Measurements from ENCODE around the gene DBN1.

The DBN1 gene

DNA sequence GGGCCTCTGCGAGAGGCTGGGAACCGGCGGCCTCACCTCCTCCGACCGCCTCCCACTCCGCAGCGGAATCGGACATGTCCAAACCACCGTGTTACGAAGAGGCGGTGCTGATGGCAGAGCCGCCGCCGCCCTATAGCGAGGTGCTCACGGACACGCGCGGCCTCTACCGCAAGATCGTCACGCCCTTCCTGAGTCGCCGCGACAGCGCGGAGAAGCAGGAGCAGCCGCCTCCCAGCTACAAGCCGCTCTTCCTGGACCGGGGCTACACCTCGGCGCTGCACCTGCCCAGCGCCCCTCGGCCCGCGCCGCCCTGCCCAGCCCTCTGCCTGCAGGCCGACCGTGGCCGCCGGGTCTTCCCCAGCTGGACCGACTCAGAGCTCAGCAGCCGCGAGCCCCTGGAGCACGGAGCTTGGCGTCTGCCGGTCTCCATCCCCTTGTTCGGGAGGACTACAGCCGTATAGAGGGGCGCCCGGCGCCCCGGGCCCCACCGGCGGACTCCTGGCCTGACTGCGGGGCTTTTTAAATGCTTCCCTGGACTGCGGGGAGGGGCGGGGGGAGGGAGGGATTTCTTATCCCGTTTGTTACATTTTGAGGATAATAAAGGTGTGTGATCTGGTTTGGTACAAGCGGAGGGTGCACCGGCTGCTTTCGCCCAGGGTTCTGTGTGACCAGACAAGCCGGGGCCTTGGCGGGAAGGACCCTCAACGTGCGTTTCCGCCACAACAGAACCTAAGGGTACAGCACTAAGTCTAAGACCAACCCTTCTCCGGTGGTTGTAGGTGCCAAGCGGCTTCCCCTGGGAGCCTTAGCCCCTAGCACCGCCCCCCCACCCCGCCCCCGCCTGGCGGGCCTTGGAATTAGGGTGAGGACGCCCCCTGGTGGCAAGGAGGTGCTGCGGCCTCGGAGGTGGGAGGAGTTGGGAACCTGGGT, 17.5 kb downstream of the DBN1 start:
- peak; percentile 93 for DNase-seq (ENCODE audit: low read depth, low spot score)

DNA sequence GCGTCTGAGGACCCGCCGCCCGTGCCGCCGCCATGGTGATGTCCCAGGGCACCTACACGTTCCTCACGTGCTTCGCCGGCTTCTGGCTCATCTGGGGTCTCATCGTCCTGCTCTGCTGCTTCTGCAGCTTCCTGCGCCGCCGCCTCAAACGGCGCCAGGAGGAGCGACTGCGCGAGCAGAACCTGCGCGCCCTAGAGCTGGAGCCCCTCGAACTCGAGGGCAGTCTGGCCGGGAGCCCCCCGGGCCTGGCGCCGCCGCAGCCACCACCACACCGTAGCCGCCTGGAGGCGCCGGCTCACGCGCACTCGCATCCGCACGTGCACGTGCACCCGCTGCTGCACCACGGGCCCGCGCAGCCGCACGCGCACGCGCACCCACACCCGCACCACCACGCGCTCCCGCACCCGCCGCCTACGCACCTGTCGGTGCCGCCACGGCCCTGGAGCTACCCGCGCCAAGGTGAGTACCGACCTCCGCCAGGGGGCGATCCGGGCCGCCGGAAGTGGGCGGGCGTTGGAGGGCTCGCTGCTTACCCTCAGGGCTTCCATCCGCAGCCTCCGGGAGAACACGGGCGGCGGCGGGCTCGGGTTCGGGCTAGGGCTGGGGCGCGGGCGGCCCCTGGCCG, 18.3 kb downstream of the DBN1 start:
- DNase-seq (ENCODE audit: low read depth, low spot score) = peak; percentile 84

DNA sequence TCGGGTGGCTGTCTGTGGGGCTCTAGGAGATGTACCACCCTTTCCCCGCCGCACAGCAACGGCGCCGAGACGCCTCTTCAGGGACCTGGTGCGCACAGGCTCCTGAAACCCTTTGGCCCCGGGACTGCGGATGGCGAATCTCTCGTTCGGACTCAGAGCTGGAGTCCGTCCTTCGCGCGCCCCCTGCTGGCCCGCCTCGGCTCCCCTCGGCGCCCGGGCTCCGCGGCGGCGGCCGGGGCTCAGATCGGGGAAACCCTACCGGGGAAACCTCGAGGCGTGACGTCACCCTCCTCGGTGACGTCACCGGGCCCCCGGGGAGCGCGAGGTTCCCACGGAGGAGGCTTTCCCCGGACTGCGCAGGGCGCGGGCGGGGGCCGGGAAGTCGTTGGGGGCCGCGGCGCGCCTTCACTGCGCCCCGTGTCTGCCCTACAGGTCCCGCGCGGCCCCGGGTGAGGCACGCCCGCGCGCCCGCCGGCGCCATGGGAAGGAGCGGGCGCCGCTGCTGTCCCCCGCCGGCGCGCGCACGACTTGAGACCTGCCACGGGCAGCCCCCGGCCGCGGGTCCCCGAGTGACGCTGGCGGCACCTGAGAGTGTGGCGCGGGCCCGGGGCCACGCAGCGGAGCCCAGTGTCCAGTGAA, 18.9 kb downstream of the DBN1 start:
- DNase-seq (ENCODE audit: low read depth, low spot score) = peak; percentile 88

DNA sequence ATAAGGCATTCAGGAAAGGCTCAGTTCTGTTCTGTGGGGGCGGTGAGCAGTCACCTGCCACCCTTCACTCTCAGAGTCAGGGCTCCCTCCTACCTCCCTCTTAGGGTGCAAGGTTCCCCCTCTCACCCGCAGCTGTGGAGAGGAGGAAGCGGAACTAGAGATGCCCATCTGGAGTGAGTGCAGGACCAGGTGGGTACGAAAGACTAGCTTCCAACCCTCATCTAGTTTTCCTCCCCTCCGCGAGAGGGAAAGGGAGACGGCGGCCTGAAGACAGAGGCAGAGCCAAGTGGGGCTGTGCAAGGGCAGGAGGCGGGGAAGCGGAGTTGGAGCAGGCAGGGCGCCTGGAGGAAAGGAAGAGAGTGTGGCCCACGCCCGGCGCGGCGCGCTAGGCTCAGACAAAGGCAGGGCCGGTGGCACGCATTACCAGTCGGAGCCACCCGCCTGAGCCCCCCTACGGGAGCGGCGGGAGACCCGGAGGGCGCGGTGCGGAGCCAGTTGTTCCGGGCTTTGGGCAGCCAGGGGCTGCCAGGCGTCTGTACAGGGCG, 19.5 kb downstream of the DBN1 start:
- no peak for DNase-seq (ENCODE audit: low read depth, low spot score)

DNA sequence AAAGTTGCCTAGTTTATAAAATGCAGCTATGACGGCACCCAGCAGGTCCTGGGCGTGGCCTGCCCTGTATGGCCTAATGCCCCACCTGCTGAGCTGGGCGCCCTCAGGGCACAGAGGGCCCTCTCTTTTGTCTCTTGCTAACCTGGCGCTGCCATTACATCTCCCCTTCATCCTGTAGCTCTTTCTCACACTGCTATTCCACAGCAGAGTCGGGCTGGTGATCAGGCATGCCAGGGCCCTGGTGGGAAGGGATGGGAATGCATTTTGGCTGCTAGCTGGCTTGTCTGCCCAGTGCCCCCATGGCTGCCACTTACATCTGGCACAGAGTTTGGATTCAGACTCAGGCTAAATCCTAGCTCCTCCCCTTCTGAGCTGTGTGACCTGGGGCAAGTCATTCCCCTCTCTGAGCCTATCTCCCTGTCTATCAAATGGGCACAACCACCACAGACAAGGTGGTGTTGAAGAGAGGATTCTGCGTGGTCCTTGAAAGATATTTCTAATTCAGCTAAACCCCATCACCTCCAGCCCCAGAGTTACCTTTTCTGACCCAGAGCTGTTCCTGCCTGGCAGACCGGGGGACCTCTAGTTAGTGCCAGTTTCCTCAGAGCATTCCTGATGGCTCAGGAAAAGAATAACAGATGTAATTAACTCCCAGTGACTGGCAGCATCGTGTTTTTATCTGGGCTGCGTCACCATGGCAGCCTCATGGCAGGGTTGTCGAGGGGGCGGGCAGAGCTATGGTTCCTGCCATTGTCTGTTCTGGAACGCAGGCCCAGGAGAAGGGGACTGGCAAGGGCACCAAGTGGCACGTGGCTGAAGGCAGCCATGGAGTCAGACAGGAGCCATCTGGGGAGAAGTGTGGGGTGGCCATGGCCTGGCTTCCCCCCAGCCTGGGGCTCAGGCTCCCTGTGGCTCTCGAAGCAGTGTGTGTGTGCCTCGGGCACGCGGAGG, 20.5 kb downstream of the DBN1 start:
- no peak for DNase-seq (ENCODE audit: low read depth, low spot score)

DNA sequence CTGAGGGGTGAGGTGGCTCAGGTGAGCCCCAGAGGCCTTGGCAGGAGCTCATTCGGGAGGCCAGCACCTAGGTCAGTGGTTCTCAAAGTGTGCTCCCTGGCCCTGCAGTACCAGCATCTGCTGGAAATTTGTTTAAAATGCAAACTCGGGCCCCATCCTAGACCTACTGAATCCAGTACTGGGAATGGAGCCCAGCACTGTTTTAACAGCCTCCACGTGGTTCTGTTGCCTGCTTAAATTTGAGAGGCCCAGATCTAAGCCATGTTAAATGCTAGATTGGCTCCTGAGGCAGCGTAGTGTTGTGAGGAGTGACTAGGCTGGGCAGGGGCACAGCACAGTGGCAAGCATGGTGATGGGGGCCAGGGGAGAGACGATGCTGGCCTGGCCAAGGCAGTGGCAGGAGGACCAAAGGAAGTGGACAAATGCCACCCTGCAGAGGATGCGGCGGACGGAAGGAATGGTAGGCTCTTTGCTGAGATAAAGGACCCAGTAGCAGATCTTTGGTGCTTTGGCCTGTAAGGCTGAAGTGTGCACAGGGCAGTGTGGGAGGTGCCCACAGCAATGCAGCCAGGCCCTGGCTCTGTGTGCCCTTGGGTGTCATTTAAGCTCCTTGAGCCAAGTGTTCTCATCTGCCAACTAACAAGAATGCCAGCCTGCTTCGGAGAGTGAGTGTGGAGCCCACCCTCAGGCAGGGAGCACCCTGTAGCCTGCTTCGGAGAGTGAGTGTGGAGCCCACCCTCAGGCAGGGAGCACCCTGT, 22.6 kb downstream of the DBN1 start:
- no peak for DNase-seq (ENCODE audit: low read depth, low spot score)

DNA sequence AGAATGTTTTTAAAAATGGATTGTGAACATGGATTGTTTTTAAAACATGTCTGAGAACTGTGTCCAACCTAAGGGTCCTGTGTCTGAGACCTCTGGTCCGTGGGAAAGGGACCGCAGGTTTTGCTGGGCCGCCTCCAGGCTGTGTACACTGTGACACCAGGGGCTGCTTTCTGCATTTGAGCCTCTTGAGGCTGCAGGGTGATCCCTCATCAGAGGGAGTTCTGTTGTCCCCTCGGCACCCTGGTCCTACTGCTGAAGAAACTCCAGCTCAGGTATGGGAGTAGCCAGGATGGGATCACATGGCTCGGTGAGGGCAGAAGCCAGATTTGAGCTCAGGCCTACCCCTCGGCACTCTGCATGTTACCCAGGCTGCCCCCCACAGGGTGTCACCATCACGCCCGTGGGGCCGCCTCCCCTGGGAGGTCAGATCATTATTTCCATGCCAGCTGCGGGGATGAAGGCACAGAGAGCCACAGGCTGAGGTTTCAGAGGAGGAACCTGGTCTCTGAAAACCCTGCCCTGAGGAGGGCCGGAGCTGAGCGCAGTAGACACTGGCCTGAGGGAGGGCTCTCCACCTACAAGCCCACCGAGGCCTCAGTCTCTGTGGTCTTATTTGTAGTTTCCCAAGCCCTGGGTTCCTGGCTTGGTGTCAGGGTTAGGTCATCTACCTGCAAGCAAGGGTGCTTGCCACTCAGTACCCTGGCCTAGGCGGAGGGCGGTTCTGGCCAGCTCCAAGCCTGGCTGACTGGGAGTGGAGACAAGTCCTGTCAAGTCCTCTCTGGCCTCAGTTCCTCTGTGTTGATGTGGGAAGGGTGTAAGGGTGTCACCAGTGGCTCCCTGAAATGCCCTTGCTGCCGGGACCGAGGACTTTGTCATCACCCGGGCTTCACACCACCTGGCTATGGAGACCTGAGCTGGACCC, 24.0 kb downstream of the DBN1 start:
- no peak for DNase-seq (ENCODE audit: low read depth, low spot score)

DNA sequence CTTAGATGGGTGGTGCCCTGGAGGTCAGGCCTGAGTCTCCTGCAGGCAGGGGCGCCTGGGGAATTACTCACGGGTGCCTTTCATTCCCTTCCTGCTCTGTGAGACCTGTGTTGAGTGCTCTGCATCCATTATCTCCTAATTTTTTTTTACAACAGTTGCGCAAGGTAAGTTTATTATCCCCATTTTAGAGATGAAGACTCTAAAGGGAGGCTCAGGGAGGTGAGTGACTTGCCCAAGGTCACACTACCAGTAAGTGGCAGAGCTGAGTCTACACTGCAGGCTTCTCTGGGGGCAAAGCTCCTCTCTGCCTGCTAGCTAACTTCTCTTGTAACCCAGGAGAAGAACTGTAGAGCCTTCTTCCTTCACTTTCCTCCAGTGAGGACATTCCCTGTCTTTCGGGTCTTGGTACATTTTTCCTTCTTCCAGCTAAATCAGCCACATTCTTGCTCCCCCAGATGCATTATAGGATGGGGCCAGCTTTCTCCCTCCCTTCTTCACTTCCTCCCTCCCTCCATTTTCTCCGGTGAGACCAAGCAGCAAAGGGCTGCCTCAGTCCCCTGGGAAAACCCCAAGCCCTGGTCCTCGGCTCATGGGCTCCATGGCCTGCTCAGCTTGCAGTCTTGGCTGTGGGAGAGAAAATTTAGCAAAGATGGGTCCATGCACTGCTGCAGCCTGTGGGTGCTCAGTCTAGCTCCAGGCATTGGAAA, 25.0 kb downstream of the DBN1 start:
- no peak for DNase-seq (ENCODE audit: low read depth, low spot score)

DNA sequence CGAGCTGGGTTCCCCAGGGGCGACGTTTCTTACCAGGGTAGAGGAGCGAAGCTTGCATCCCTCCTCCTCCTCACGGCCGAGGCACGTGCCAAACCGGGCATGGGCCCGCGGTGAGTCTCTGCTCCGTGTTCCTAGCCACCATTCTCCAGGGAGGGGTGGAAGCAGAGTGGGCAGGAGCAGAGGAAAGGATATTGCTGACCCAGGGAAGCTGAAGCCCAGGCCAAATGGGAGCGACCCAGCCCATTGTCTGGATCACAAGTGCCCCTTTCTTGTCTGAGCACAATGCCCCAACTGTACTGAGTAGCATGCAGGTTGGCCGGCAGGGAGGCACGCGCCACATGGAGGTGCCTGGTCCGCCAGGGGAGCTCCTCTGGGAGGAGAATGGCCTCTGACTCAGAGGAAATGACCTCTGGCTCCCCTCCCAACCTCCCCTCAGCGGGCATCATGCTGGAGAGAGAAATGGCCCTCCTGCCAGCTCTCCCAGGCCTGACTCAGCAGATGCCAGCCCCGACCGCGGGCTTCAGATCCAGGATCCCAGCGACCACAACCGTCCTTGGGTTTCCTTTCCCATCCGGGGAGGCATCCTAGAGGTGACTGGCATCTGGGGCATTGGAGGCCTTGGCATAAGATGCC, 25.7 kb downstream of the DBN1 start:
- no peak for DNase-seq (ENCODE audit: low read depth, low spot score)

DNA sequence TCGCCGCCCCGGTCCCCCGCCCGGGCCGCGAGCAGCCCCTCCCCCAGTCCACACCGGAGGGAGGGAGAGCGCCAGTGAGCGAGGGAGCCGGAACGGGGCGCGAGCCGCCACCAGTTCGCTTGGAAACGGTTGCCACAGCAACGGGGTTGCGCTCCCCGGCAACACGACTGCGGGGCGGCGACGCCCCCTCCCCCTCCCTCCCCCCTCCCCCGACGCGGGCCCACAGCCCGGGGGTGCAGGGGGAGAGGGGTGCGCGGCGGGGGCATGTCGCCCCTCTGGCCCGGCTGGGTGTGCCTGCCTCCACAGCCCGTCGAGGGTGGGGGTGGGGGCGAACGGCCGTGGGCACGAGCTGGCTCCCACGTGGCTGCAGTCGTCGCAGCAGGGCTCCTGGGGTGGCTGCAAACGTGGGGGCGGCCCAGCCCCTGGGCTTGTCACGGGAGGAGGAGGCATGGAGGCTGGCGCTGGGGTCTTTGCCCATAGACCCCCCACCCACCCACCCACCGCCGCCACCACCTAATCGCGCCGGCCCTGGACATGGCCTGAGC, 26.3 kb downstream of the DBN1 start:
- peak; percentile 42 for DNase-seq (ENCODE audit: low read depth, low spot score)

DNA sequence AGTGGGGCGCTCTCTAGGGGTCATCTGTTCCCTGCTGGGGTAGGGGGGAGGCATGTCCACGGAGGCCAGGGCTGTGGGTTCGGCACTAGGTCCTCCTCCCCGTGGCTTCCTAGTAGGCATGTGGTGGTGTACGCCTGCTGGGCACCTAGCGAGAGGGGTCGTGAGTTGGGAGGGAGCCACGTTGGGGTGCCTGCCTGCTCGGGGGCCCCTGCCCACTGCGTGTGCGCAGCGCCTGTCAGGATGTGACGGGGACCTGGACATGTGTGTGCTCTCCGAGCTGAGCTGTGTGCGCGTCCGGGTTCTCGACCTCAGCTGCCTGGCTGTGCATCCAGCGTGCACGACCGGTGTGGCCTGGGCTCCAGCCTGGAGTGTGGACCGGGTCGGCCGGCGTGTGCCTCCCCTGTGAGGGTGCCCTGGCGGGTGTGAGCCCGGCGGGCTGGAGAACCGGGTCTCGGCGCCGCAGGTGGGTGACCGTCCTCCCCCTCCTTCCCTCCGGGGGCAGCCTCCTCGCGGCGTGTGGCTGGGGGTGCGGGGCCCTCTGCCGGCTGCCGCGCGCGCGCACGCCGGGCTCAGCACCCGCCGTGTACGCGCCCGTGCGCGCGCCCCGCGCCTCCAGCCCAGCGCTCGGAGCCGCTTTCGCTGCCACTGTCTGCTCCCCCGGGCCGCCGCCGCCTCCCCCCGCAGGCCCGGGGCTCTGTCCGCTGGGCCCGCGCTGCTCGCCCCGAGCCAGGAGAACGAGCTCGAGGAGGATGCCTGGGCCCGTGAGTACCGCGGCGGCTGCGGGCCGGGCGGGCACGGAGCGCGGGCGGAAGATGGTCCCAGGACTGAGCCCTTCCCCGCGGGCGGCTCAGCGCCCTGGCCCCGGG, 27.0 kb downstream of the DBN1 start, which contains the start of gene PRR7:
TSS of gene PRR7 (plus strand) at position 615 of the 866 bp plus-strand sequence. CDS start 8,254 bp downstream, outside the sequence.
- DNase-seq (ENCODE audit: low read depth, low spot score) = peak; percentile 40

DNA sequence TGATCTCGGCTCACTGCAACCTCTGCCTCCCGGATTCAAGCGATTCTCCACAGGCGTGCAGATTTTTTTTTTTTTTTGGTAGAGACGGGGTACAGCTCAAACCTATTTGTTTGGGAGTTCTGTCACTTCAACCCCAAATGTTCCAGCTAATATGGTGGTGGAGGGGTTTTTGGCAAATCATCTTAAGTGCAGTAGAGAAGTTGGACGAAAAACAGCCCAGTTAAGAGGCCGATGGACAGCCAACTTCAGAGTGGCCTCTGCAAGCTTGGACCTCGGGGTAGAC, 27.6 kb downstream of the DBN1 start:
- no peak for DNase-seq (ENCODE audit: low read depth, low spot score)

DNA sequence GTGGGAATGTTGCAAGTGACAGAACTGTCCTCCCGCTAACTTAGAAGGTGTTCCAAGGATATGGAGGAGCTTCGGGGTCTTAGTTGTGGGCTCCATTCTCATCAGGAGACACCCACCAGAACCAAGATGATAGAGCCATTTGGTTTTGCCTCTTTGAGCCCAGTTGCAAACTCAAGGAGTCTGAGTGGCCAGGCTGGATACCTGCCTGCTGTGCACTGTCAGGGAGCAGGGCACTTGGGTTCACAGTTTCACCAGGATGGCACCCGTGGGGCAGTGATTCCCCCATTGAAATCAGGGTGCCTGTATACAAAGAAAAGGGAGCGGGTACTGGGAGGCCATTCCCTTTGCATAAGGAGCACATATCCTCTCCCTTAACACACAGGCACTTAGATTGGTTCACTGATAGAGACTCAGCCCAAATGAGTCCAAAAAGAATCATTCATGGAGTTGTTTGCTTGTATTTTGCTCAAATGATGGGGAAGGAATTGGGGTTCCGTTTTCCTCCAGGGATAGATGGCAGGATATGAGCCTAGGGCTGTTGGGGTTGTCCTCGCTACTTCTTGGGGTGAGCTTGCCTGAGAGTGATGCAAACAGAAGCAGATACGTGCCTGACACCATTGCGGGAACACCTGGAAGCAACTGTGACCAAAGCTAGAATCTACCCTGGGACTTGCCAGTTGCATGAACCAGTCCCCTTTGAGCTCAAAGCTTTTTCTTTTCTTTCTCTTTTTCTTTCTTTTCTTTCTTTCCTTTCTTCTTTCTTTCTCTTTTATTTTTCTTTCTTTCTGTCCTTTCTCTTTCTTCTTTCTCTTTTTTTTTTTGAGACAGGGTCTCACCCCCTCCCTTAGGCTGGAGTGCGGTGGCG, 28.1 kb downstream of the DBN1 start:
- no peak for DNase-seq (ENCODE audit: low read depth, low spot score)

DNA sequence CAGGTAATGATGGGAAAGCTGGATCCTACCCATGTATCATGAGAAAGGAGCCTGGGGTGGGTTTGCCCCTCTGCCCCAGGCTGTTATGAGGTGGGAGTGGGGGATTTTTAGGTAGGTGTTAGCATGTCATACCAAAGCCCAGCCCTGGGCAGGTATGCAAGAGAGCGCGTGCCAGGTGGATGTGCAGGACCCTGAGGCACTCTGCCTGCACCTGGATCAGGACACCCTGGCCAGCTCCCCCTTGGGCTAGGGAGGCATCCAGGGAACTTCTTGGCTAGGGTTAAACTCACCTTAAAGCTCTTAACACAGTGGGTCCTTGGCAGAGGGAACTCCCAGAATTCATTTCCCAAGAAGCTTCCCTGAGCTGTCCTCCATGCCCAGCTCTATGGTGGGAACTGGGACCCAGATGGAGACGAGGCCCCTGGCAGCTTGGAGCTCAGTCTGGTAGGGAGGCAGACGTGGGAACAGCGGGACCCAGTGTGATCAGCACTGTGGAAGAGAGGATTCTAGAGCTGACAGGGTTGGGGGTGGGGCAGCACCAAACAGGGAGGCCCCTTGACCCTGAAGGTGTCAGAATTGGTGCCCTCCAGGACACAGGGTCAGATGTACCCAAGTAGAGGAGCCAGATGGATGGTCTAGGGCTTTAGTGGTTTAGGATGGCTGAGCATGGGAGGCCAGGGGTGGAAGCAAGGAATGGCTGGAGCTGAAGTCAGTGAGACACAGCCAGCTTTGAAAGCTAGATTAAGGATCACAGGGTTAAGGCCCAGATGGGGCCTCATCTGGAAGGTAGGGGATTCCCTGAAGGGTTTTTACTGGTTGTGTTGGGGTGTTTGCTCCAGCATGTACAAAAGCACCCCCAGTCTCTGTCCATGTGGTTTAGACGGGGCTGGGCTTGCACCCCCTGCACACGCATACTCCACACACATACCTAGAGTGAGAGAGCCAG, 29.1 kb downstream of the DBN1 start:
- DNase-seq (ENCODE audit: low read depth, low spot score) = no peak

Measured in activated CD4-positive, CD25-positive, alpha-beta regulatory T cell treated with anti-CD3 and anti-CD28 coated beads, Interleukin-2, amount 50 U/mL, for 16 hours (primary cell).